GM21526 (cell line): ENCODE measurements around the gene ZBTB37.
"Not testable (repeated sequence)": the region's sequence is repeated elsewhere in the genome, so short reads cannot be mapped to it uniquely, and the experiment has no call there.

Source experiments
- ATAC-seq: cut with Tn5 transposase; IDR thresholded peaks from one replicate; pipeline ENCODE4 v1.9.1; 2021; ENCODE audit warnings: moderate library complexity; ENCODE audit not compliant: unreplicated experiment, low FRiP score

The ZBTB37 gene

GRCh38 chr1:173903827-173904531, 35.8 kb downstream of the ZBTB37 start:
- ATAC-seq: no peak

GRCh38 chr1:173913111-173913510, 44.9 kb downstream of the ZBTB37 start:
- ATAC-seq: no peak

GRCh38 chr1:173914366-173914871, 46.2 kb downstream of the ZBTB37 start:
- no peak for ATAC-seq

- no peak for ATAC-seq
Measured at GRCh38 chr1:173915596-173915995, 47.4 kb downstream of the ZBTB37 start.

GRCh38 chr1:173916667-173917066, 48.5 kb downstream of the ZBTB37 start:
- ATAC-seq: no peak

- no peak for ATAC-seq
Measured at GRCh38 chr1:173917149-173917548, 49.0 kb downstream of the ZBTB37 start, which contains the start of gene SERPINC1. Gene SERPINC1, minus strand, starts transcription at chr1:173917327. Its CDS starts 68 bp downstream, at chr1:173917259.

GRCh38 chr1:173917635-173918493, 49.7 kb downstream of the ZBTB37 start:
- ATAC-seq: no peak

- no peak for ATAC-seq
Measured at GRCh38 chr1:173920861-173921260, 52.7 kb downstream of the ZBTB37 start.

GRCh38 chr1:173925306-173926242, 57.4 kb downstream of the ZBTB37 start:
- no peak for ATAC-seq

GRCh38 chr1:173930541-173930940, 62.4 kb downstream of the ZBTB37 start:
- ATAC-seq: not testable (repeated sequence)

GRCh38 chr1:173934440-173934839, 66.3 kb downstream of the ZBTB37 start:
- ATAC-seq: no peak

GRCh38 chr1:173937062-173937461, 68.9 kb downstream of the ZBTB37 start:
- no peak for ATAC-seq

GRCh38 chr1:173946380-173946921, 78.3 kb downstream of the ZBTB37 start:
- no peak for ATAC-seq

GRCh38 chr1:173948594-173948993, 80.4 kb downstream of the ZBTB37 start:
- ATAC-seq: no peak
